Smooth muscle cell (in vitro differentiated cells): ENCODE data around the gene KCNQ1OT1. TPM values are rescaled to one million over a fixed set of nuclear protein-coding genes. Genes with fewer than 3 reads are reported as not detected.

Source experiments
- DNase-seq: peaks from one replicate; lab custom pipeline; 2025; ENCODE audit not compliant: unreplicated experiment; lab: John Stamatoyannopoulos, UW
- H2AFZ ChIP-seq: fragments of 200-600 bp; sonication (generic); 2 replicates; pipeline ENCODE4 v1.6.0; 2016; ENCODE audit warnings: antibody characterized with exemption, low read depth, mild to moderate bottlenecking
- H3F3A ChIP-seq: fragments of 200-600 bp; sonication (generic); 2 replicates; pipeline ENCODE4 v1.6.0; 2017; ENCODE audit warnings: antibody characterized with exemption, low read depth
- H3K27ac ChIP-seq: fragments of 200-600 bp; sonication (generic); 2 replicates; pipeline ENCODE4 v1.5.1; 2016; ENCODE audit warnings: low read depth, mild to moderate bottlenecking
- H3K27me3 ChIP-seq: fragments of 200-600 bp; sonication (generic); 2 replicates; pipeline ENCODE4 v1.6.1; 2016; ENCODE audit warnings: low read depth, mild to moderate bottlenecking
- H3K36me3 ChIP-seq: fragments of 200-600 bp; sonication (generic); 2 replicates; pipeline ENCODE4 v1.5.1; 2016; ENCODE audit warnings: low read depth
- H3K4me1 ChIP-seq: fragments of 200-600 bp; sonication (generic); 2 replicates; pipeline ENCODE4 v1.5.1; 2016; ENCODE audit warnings: low read depth
- H3K4me2 ChIP-seq: fragments of 200-600 bp; sonication (generic); 2 replicates; pipeline ENCODE4 v1.6.0; 2016; ENCODE audit warnings: mild to moderate bottlenecking
- H3K4me3 ChIP-seq: fragments of 200-600 bp; sonication (generic); 2 replicates; pipeline ENCODE4 v1.5.1; 2016; ENCODE audit warnings: mild to moderate bottlenecking
- H3K79me2 ChIP-seq: fragments of 200-600 bp; sonication (generic); 2 replicates; pipeline ENCODE4 v1.6.0; 2016; ENCODE audit warnings: low read depth, mild to moderate bottlenecking
- H3K9ac ChIP-seq: fragments of 200-600 bp; sonication (generic); 2 replicates; pipeline ENCODE4 v1.6.0; 2016; ENCODE audit warnings: low read depth
- H3K9me3 ChIP-seq: fragments of 200-600 bp; sonication (generic); replicated peaks from 2 replicates; pipeline ENCODE4 v1.5.1; 2016; ENCODE audit warnings: low read depth
- H4K20me1 ChIP-seq: fragments of 200-600 bp; sonication (generic); 2 replicates; pipeline ENCODE4 v1.6.0; 2016; ENCODE audit warnings: low read depth
- WGBS: methylation state at CpG from one replicate; pipeline ENCODE4 v1.1.7; 2016; ENCODE audit warnings: low lambda C conversion rate; 5-methylcytosine and 5-hydroxymethylcytosine counted together
- polyA plus RNA-seq: library from polyadenylated mRNA; unstranded; fragments of >200 nt; fragmentation: Nextera tagmentation; extraction: Ambion mirVana; gene quantifications from 2 replicates; pipeline ENCODE4 v1.2.1, GENCODE V29; 2016
- total RNA-seq: library from RNA; depleted of rRNA; stranded (reverse); fragments of >200 nt; gene quantifications from 2 replicates; pipeline ENCODE4 v1.2.3, GENCODE V29; 2014
- TF ChIP-seq, protein P1 (sequence below): fragments of 200-600 bp; sonication (generic); IDR thresholded peaks from 2 replicates; pipeline ENCODE4 v1.5.1; 2017; ENCODE audit warnings: borderline replicate concordance, mild to moderate bottlenecking, antibody characterized with exemption; ENCODE audit not compliant: insufficient read depth, poor library complexity, severe bottlenecking

Gene KCNQ1OT1
- total and polyA plus RNA-seq, 2 experiments from 2014 or later: 1.6 to 9.8 TPM

DNA sequence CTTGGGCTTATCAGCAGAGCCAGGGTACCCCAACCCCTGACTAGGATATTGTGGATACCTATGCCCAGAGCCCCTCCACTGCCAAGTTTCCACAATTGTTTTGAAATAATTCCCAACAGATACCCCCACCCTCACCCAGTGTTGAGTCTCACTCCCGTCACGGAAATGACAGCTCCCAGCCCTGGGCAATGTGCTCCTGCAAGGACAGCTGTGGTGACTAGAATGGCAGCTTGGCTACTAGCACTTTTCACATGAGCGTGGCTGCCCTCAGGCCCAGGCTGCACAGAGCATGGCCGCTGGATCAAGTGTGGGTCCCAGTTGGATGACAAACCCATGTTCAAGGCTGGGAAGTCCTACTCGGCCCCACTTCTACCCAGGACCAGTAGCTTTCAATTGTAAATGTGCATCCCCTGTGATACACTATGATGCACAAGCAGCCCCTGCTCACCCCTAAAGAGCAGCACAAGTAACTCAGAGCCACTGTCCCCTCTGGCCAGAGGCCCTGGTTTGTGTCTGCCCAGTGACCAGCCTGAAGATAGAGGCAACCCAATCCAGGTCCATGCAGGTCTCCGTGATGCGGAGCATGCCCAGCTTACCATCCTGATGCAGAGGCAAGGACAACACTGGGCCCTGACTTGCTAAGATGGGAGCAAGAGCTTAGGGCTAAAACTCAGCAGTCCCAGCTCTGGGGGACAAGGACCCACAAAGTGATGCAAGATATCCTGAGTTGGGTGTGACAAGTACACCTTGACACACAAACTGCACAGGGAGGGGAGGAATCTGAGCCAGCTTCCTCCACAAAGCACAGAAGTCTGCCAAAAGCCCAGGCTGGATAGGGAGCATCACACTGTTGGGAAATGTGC lies 13.2 kb downstream of the KCNQ1OT1 start:
- H3K36me3 ChIP-seq: no peaks in the 10 kb centered on the region
- no peaks in the 10 kb centered on the region for H3K9me3 ChIP-seq
- peaks cover 16% of the 10 kb centered on the region for H3K4me1 ChIP-seq
- H4K20me1 ChIP-seq: peaks cover 100% of the 10 kb centered on the region
- H2AFZ ChIP-seq: no peak overlapping the region
- TF ChIP-seq, protein P1, sequence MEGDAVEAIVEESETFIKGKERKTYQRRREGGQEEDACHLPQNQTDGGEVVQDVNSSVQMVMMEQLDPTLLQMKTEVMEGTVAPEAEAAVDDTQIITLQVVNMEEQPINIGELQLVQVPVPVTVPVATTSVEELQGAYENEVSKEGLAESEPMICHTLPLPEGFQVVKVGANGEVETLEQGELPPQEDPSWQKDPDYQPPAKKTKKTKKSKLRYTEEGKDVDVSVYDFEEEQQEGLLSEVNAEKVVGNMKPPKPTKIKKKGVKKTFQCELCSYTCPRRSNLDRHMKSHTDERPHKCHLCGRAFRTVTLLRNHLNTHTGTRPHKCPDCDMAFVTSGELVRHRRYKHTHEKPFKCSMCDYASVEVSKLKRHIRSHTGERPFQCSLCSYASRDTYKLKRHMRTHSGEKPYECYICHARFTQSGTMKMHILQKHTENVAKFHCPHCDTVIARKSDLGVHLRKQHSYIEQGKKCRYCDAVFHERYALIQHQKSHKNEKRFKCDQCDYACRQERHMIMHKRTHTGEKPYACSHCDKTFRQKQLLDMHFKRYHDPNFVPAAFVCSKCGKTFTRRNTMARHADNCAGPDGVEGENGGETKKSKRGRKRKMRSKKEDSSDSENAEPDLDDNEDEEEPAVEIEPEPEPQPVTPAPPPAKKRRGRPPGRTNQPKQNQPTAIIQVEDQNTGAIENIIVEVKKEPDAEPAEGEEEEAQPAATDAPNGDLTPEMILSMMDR: no peak
- no peak overlapping the region for H3K27ac ChIP-seq
- H3F3A ChIP-seq: peaks cover 6% of the 10 kb centered on the region
- peaks cover 99% of the 10 kb centered on the region for H3K79me2 ChIP-seq
- H3K27me3 ChIP-seq: no peaks in the 10 kb centered on the region
- H3K4me3 ChIP-seq: no peak overlapping the region
- H3K4me2 ChIP-seq: no peak overlapping the region
- H3K9ac ChIP-seq: no peak overlapping the region
- no peak for DNase-seq
- WGBS: 93% methylated on average over 7 of the region's 7 CpGs

DNA sequence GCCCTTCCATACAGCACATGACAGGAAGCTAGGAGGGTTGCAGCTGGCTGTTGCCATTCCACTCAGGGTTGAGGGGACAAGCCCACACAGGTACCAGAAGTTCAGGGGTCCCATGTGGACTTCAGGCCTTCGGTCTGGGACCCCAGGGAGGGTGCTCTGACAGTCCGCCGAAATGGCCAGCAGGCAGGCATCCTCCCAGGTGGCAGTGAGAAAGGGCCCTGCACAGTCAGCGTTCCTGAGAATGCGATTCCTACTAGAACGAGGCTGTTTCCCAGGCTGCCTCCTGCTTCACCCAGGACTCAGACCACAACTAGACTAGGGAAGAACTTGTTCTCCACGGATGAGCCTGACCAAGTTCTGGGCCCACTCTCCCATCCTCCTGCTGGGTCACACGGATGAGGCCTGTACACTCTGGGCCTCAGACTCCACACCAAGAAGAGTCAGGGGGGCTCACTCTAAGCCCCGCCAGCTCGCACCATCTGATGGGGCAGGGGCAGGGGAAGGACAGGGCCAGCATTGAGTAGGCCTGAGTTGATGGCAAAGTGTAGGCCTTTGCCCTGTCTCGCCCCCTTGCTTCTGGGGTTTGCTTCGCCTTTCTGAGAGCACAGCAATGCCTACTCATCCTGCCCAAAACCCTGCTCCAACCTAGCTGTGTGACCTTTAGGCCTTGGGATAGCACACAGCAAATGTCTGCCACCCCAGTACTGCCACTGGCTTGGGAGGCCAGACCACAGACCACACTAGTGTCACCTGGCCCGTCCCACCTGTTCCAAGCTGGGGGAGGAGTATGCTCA lies 14.0 kb downstream of the KCNQ1OT1 start:
- Histone ChIP-seq H3K27ac (no peak overlapping the region), H3K4me2 (no peak overlapping the region), H3K9ac (no peak overlapping the region), H3F3A (peaks cover 6% of the 10 kb centered on the region), H3K4me1 (peaks cover 9% of the 10 kb centered on the region), H3K79me2 (peaks cover 99% of the 10 kb centered on the region), H2AFZ (no peak overlapping the region), H3K9me3 (no peaks in the 10 kb centered on the region), H3K4me3 (no peak overlapping the region), H3K27me3 (no peaks in the 10 kb centered on the region), H4K20me1 (peaks cover 100% of the 10 kb centered on the region), H3K36me3 (no peaks in the 10 kb centered on the region)
- TF ChIP-seq, protein P1: no peak
- no peak for DNase-seq
- WGBS: 95% methylated on average over 13 of the region's 13 CpGs

DNA sequence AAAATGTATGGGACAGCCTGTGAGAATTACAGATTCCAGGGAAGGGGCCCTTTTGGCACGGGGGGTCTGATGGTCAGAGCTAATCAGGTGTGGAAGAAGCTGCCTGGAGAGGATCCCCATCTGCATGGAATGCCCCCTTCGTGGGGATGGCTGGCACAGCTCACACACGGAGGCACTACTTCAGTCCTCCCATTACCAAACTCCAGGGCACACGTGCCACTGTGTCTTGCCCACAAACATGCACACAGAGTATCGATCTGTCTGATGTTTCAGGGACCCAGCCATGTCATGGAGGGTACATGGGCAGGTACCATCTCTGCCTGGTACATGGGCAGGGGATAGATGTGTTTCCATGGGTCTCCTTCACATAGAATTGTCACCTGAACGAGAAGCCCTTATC lies 14.7 kb downstream of the KCNQ1OT1 start:
- TF ChIP-seq, protein P1: no peak
- Histone ChIP-seq H3K27me3 (no peaks in the 10 kb centered on the region), H3K4me1 (peaks cover 7% of the 10 kb centered on the region), H2AFZ (no peak overlapping the region), H3K27ac (no peak overlapping the region), H3F3A (peaks cover 6% of the 10 kb centered on the region), H4K20me1 (peaks cover 100% of the 10 kb centered on the region), H3K79me2 (peaks cover 99% of the 10 kb centered on the region), H3K36me3 (no peaks in the 10 kb centered on the region), H3K4me3 (no peak overlapping the region), H3K4me2 (no peak overlapping the region), H3K9me3 (no peaks in the 10 kb centered on the region), H3K9ac (no peak overlapping the region)
- WGBS: 92% methylated on average over 6 of the region's 6 CpGs
- DNase-seq: no peak
